ENCODE results near the gene MTNR1B. TPM values are rescaled to one million over a fixed set of nuclear protein-coding genes. Genes with fewer than 3 reads are reported as not detected.

Gene MTNR1B
- not detected for total RNA-seq

- H3K9me3 Mint-ChIP-seq = no peaks in the 10 kb centered on the region
- peaks cover 31% of the 10 kb centered on the region for H3K27me3 Mint-ChIP-seq (ENCODE audit: low read depth)
- DNase-seq (no peak), ATAC-seq (no peak)
- no peaks in the 10 kb centered on the region for H3K36me3 Mint-ChIP-seq (ENCODE audit: insufficient read depth)
- H3K4me3 Mint-ChIP-seq = no peak within 1 kb of the TSS
- no peaks in the 10 kb centered on the region for H3K4me1 Mint-ChIP-seq (ENCODE audit: low read depth)
Measured at GRCh38 chr11:92969634-92970347, at the start of gene MTNR1B. TSS of gene MTNR1B (plus strand) at chr11:92969651. CDS start at chr11:92969726, 75 bp downstream.

GRCh38 chr11:92920331-92920730 lies 49.1 kb upstream of the MTNR1B start:
- peaks cover 13% of the 10 kb centered on the region for H3K9me3 Mint-ChIP-seq
- ATAC-seq = no peak
- H3K36me3 Mint-ChIP-seq (ENCODE audit: insufficient read depth) = no peaks in the 10 kb centered on the region
- no peak for DNase-seq
- peaks cover 2% of the 10 kb centered on the region for H3K27me3 Mint-ChIP-seq (ENCODE audit: low read depth)
- no peaks in the 10 kb centered on the region for H3K4me1 Mint-ChIP-seq (ENCODE audit: low read depth)
- H3K4me3 Mint-ChIP-seq = no peak overlapping the region

GRCh38 chr11:92922731-92923130 lies 46.7 kb upstream of the MTNR1B start:
- no peaks in the 10 kb centered on the region for H3K36me3 Mint-ChIP-seq (ENCODE audit: insufficient read depth)
- no peak overlapping the region for H3K4me3 Mint-ChIP-seq
- H3K27me3 Mint-ChIP-seq (ENCODE audit: low read depth) = peaks cover 3% of the 10 kb centered on the region
- DNase-seq (no peak), ATAC-seq (no peak)
- H3K9me3 Mint-ChIP-seq = peaks cover 20% of the 10 kb centered on the region
- H3K4me1 Mint-ChIP-seq (ENCODE audit: low read depth) = no peaks in the 10 kb centered on the region

- peaks cover 3% of the 10 kb centered on the region for H3K27me3 Mint-ChIP-seq (ENCODE audit: low read depth)
- no peak for ATAC-seq
- H3K9me3 Mint-ChIP-seq = peaks cover 14% of the 10 kb centered on the region
- no peak for DNase-seq
- H3K4me1 Mint-ChIP-seq (ENCODE audit: low read depth) = no peaks in the 10 kb centered on the region
- no peak overlapping the region for H3K4me3 Mint-ChIP-seq
- no peaks in the 10 kb centered on the region for H3K36me3 Mint-ChIP-seq (ENCODE audit: insufficient read depth)
Measured at GRCh38 chr11:92929246-92929645, 40.2 kb upstream of the MTNR1B start.

GRCh38 chr11:92929653-92930052 lies 39.8 kb upstream of the MTNR1B start:
- Mint-ChIP-seq H3K9me3 (peaks cover 10% of the 10 kb centered on the region), H3K4me3 (no peak overlapping the region), H3K4me1 (ENCODE audit: low read depth) (no peaks in the 10 kb centered on the region), H3K36me3 (ENCODE audit: insufficient read depth) (no peaks in the 10 kb centered on the region), H3K27me3 (ENCODE audit: low read depth) (peaks cover 3% of the 10 kb centered on the region)
- no peak for ATAC-seq
- DNase-seq = no peak

GRCh38 chr11:92931746-92932422 lies 37.6 kb upstream of the MTNR1B start:
- ATAC-seq = no peak
- no peaks in the 10 kb centered on the region for H3K9me3 Mint-ChIP-seq
- no peaks in the 10 kb centered on the region for H3K36me3 Mint-ChIP-seq (ENCODE audit: insufficient read depth)
- H3K4me1 Mint-ChIP-seq (ENCODE audit: low read depth) = no peaks in the 10 kb centered on the region
- peaks cover 2% of the 10 kb centered on the region for H3K27me3 Mint-ChIP-seq (ENCODE audit: low read depth)
- no peak for DNase-seq
- H3K4me3 Mint-ChIP-seq = no peak overlapping the region

- H3K27me3 Mint-ChIP-seq (ENCODE audit: low read depth) = peaks cover 7% of the 10 kb centered on the region
- no peaks in the 10 kb centered on the region for H3K4me1 Mint-ChIP-seq (ENCODE audit: low read depth)
- DNase-seq (no peak), ATAC-seq (no peak)
- H3K9me3 Mint-ChIP-seq = no peaks in the 10 kb centered on the region
- H3K36me3 Mint-ChIP-seq (ENCODE audit: insufficient read depth) = no peaks in the 10 kb centered on the region
- H3K4me3 Mint-ChIP-seq = no peak overlapping the region
Measured at GRCh38 chr11:92939305-92939704, 30.1 kb upstream of the MTNR1B start.

- DNase-seq (no peak), ATAC-seq (no peak)
- H3K4me1 Mint-ChIP-seq (ENCODE audit: low read depth) = no peaks in the 10 kb centered on the region
- no peaks in the 10 kb centered on the region for H3K36me3 Mint-ChIP-seq (ENCODE audit: insufficient read depth)
- H3K27me3 Mint-ChIP-seq (ENCODE audit: low read depth) = peaks cover 7% of the 10 kb centered on the region
- no peaks in the 10 kb centered on the region for H3K9me3 Mint-ChIP-seq
- no peak overlapping the region for H3K4me3 Mint-ChIP-seq
Measured at GRCh38 chr11:92941676-92942571, 27.5 kb upstream of the MTNR1B start.

- ATAC-seq = no peak
- H3K9me3 Mint-ChIP-seq = peaks cover 16% of the 10 kb centered on the region
- H3K27me3 Mint-ChIP-seq (ENCODE audit: low read depth) = peaks cover 8% of the 10 kb centered on the region
- no peaks in the 10 kb centered on the region for H3K36me3 Mint-ChIP-seq (ENCODE audit: insufficient read depth)
- no peak overlapping the region for H3K4me3 Mint-ChIP-seq
- no peaks in the 10 kb centered on the region for H3K4me1 Mint-ChIP-seq (ENCODE audit: low read depth)
- no peak for DNase-seq
Measured at GRCh38 chr11:92946707-92947106, 22.7 kb upstream of the MTNR1B start.

- Mint-ChIP-seq H3K36me3 (ENCODE audit: insufficient read depth) (no peaks in the 10 kb centered on the region), H3K4me1 (ENCODE audit: low read depth) (no peaks in the 10 kb centered on the region), H3K4me3 (no peak overlapping the region), H3K27me3 (ENCODE audit: low read depth) (peaks cover 5% of the 10 kb centered on the region), H3K9me3 (peaks cover 16% of the 10 kb centered on the region)
- no peak for ATAC-seq
- no peak for DNase-seq
Measured at GRCh38 chr11:92948116-92948515, 21.3 kb upstream of the MTNR1B start.

- Mint-ChIP-seq H3K27me3 (ENCODE audit: low read depth) (peaks cover 4% of the 10 kb centered on the region), H3K9me3 (peaks cover 6% of the 10 kb centered on the region), H3K36me3 (ENCODE audit: insufficient read depth) (no peaks in the 10 kb centered on the region), H3K4me1 (ENCODE audit: low read depth) (no peaks in the 10 kb centered on the region), H3K4me3 (no peak overlapping the region)
- ATAC-seq (no peak), DNase-seq (no peak)
Measured at GRCh38 chr11:92954003-92954402, 15.4 kb upstream of the MTNR1B start.

GRCh38 chr11:92955860-92956259 lies 13.6 kb upstream of the MTNR1B start:
- Mint-ChIP-seq H3K36me3 (ENCODE audit: insufficient read depth) (no peaks in the 10 kb centered on the region), H3K9me3 (no peaks in the 10 kb centered on the region), H3K4me1 (ENCODE audit: low read depth) (no peaks in the 10 kb centered on the region), H3K27me3 (ENCODE audit: low read depth) (peaks cover 4% of the 10 kb centered on the region), H3K4me3 (no peak overlapping the region)
- no peak for ATAC-seq
- DNase-seq = no peak

- ATAC-seq = no peak
- no peaks in the 10 kb centered on the region for H3K36me3 Mint-ChIP-seq (ENCODE audit: insufficient read depth)
- peaks cover 4% of the 10 kb centered on the region for H3K27me3 Mint-ChIP-seq (ENCODE audit: low read depth)
- no peak overlapping the region for H3K4me3 Mint-ChIP-seq
- no peaks in the 10 kb centered on the region for H3K9me3 Mint-ChIP-seq
- no peak for DNase-seq
- no peaks in the 10 kb centered on the region for H3K4me1 Mint-ChIP-seq (ENCODE audit: low read depth)
Measured at GRCh38 chr11:92960886-92961285, 8.6 kb upstream of the MTNR1B start.

- H3K27me3 Mint-ChIP-seq (ENCODE audit: low read depth) = peaks cover 8% of the 10 kb centered on the region
- no peaks in the 10 kb centered on the region for H3K36me3 Mint-ChIP-seq (ENCODE audit: insufficient read depth)
- DNase-seq = no peak
- H3K4me3 Mint-ChIP-seq = no peak overlapping the region
- no peaks in the 10 kb centered on the region for H3K9me3 Mint-ChIP-seq
- no peak for ATAC-seq
- no peaks in the 10 kb centered on the region for H3K4me1 Mint-ChIP-seq (ENCODE audit: low read depth)
Measured at GRCh38 chr11:92962446-92962845, 7.0 kb upstream of the MTNR1B start.
